Hepatocyte (in vitro differentiated cells): ENCODE data around the gene PPP6R2. TPM values are rescaled to one million over a fixed set of nuclear protein-coding genes. Genes with fewer than 3 reads are reported as not detected.

Experiments used
- DNase-seq: peaks from one replicate; pipeline ENCODE4 v3.0.0-alpha.2; 2016; ENCODE audit warnings: low spot score
- H2AFZ ChIP-seq: fragments of 200-600 bp; sonication (generic); 2 replicates; pipeline ENCODE4 v1.6.0; 2016; ENCODE audit warnings: antibody characterized with exemption, mild to moderate bottlenecking
- H3K27ac ChIP-seq: fragments of 200-600 bp; sonication (generic); 2 replicates; pipeline ENCODE4 v1.5.1; 2016; ENCODE audit warnings: mild to moderate bottlenecking
- H3K27me3 ChIP-seq: fragments of 200-600 bp; sonication (generic); 2 replicates; pipeline ENCODE4 v1.6.1; 2016
- H3K36me3 ChIP-seq: fragments of 200-600 bp; sonication (generic); replicated peaks from 2 replicates; pipeline ENCODE4 v1.5.1; 2016; ENCODE audit warnings: low read depth; ENCODE audit not compliant: insufficient read depth
- H3K4me1 ChIP-seq: fragments of 200-600 bp; sonication (generic); 2 replicates; pipeline ENCODE4 v1.5.1; 2016; ENCODE audit warnings: mild to moderate bottlenecking, moderate library complexity; ENCODE audit not compliant: insufficient read depth
- H3K4me2 ChIP-seq: fragments of 200-600 bp; sonication (generic); 2 replicates; pipeline ENCODE4 v1.6.0; 2016
- H3K4me3 ChIP-seq: fragments of 200-600 bp; sonication (generic); 2 replicates; pipeline ENCODE4 v1.5.1; 2016; ENCODE audit warnings: mild to moderate bottlenecking
- H3K79me2 ChIP-seq: fragments of 200-600 bp; sonication (generic); 2 replicates; pipeline ENCODE4 v1.6.0; 2017; ENCODE audit warnings: mild to moderate bottlenecking
- H3K9me2 ChIP-seq: fragments of 200-600 bp; sonication (generic); replicated peaks from 2 replicates; pipeline ENCODE4 v1.6.0; 2017; ENCODE audit warnings: mild to moderate bottlenecking; ENCODE audit not compliant: insufficient read depth
- H3K9me3 ChIP-seq: fragments of 200-600 bp; sonication (generic); 2 replicates; pipeline ENCODE4 v1.5.1; 2016; ENCODE audit warnings: low read depth, mild to moderate bottlenecking
- H4K20me1 ChIP-seq: fragments of 200-600 bp; sonication (generic); 2 replicates; pipeline ENCODE4 v1.6.0; 2016; ENCODE audit warnings: mild to moderate bottlenecking; ENCODE audit not compliant: insufficient read depth, poor library complexity, severe bottlenecking
- CTCF ChIP-seq: fragments of 200-600 bp; sonication (generic); IDR thresholded peaks from 2 replicates; pipeline ENCODE4 v1.5.1; 2016; ENCODE audit warnings: antibody characterized with exemption, mild to moderate bottlenecking; ENCODE audit not compliant: poor library complexity
- EZH2 ChIP-seq: fragments of 200-600 bp; sonication (generic); IDR thresholded peaks from 2 replicates; pipeline ENCODE4 v1.6.1; 2016; ENCODE audit warnings: antibody characterized with exemption, mild to moderate bottlenecking, borderline replicate concordance
- EZH2phosphoT487 ChIP-seq: fragments of 200-600 bp; sonication (generic); IDR thresholded peaks from one replicate; pipeline ENCODE4 v1.6.1; 2018; ENCODE audit warnings: antibody characterized with exemption, mild to moderate bottlenecking, low read depth, moderate library complexity; ENCODE audit not compliant: unreplicated experiment, severe bottlenecking
- WGBS: methylation state at CpG from one replicate; pipeline ENCODE4 v1.1.6; 2016; ENCODE audit warnings: low lambda C conversion rate; ENCODE audit errors: missing lambda C conversion rate; 5-methylcytosine and 5-hydroxymethylcytosine counted together
- polyA plus RNA-seq: library from polyadenylated mRNA; unstranded; fragments of >200 nt; fragmentation: Nextera tagmentation; extraction: Ambion mirVana; gene quantifications from 2 replicates; pipeline ENCODE4 v1.2.1, GENCODE V29; 2016
- total RNA-seq: library from RNA; depleted of rRNA; stranded (reverse); fragments of >200 nt; gene quantifications from 2 replicates; pipeline ENCODE4 v1.2.3, GENCODE V29; 2014

The PPP6R2 gene
- total and polyA plus RNA-seq, 2 experiments from 2014 or later = 47.0 to 57.9 TPM

GRCh38 chr22:50303848-50304527 is 39.1 kb upstream of the PPP6R2 start:
- Histone ChIP-seq H2AFZ (no peak overlapping the region), H3K9me2 (no peaks in the 10 kb centered on the region), H3K36me3 (no peaks in the 10 kb centered on the region), H3K4me3 (no peak overlapping the region), H3K9me3 (no peaks in the 10 kb centered on the region), H3K27me3 (no peaks in the 10 kb centered on the region), H3K4me2 (peak overlapping the region; percentile 98), H3K4me1 (peaks cover 79% of the 10 kb centered on the region), H3K79me2 (peaks cover 80% of the 10 kb centered on the region), H3K27ac (peak overlapping the region; percentile 98), H4K20me1 (peaks cover 52% of the 10 kb centered on the region)
- WGBS = 59% methylated on average over 11 of the region's 11 CpGs
- DNase-seq = peak; percentile 83
- TF ChIP-seq EZH2phosphoT487 (no peak), CTCF (peak; percentile 3), EZH2 (no peak)

- Histone ChIP-seq H3K4me1 (peaks cover 73% of the 10 kb centered on the region), H3K9me3 (no peaks in the 10 kb centered on the region), H3K4me2 (peak overlapping the region; percentile 98), H3K9me2 (no peaks in the 10 kb centered on the region), H3K4me3 (peak overlapping the region; percentile 12), H4K20me1 (peaks cover 44% of the 10 kb centered on the region), H3K27ac (peak overlapping the region; percentile 98), H2AFZ (no peak overlapping the region), H3K27me3 (no peaks in the 10 kb centered on the region), H3K36me3 (no peaks in the 10 kb centered on the region), H3K79me2 (peaks cover 72% of the 10 kb centered on the region)
- DNase-seq = peak; percentile 48
- WGBS = 78% methylated on average over 21 of the region's 22 CpGs
- TF ChIP-seq CTCF (no peak), EZH2phosphoT487 (no peak), EZH2 (no peak)
Observed at GRCh38 chr22:50304528-50305392, 38.4 kb upstream of the PPP6R2 start.

GRCh38 chr22:50305393-50305922 is 37.7 kb upstream of the PPP6R2 start:
- TF ChIP-seq EZH2 (no peak), EZH2phosphoT487 (no peak), CTCF (no peak)
- Histone ChIP-seq H3K9me3 (no peaks in the 10 kb centered on the region), H3K27me3 (no peaks in the 10 kb centered on the region), H3K36me3 (no peaks in the 10 kb centered on the region), H3K4me2 (peak overlapping the region; percentile 98), H3K9me2 (no peaks in the 10 kb centered on the region), H3K4me3 (peak overlapping the region; percentile 12), H2AFZ (no peak overlapping the region), H3K27ac (peak overlapping the region; percentile 98), H3K4me1 (peaks cover 66% of the 10 kb centered on the region), H3K79me2 (peaks cover 65% of the 10 kb centered on the region), H4K20me1 (peaks cover 37% of the 10 kb centered on the region)
- no peak for DNase-seq
- WGBS = 81% methylated on average over 14 of the region's 14 CpGs
